ENCODE results near the gene COTL1.

The COTL1 gene, protein sequence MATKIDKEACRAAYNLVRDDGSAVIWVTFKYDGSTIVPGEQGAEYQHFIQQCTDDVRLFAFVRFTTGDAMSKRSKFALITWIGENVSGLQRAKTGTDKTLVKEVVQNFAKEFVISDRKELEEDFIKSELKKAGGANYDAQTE

DNA sequence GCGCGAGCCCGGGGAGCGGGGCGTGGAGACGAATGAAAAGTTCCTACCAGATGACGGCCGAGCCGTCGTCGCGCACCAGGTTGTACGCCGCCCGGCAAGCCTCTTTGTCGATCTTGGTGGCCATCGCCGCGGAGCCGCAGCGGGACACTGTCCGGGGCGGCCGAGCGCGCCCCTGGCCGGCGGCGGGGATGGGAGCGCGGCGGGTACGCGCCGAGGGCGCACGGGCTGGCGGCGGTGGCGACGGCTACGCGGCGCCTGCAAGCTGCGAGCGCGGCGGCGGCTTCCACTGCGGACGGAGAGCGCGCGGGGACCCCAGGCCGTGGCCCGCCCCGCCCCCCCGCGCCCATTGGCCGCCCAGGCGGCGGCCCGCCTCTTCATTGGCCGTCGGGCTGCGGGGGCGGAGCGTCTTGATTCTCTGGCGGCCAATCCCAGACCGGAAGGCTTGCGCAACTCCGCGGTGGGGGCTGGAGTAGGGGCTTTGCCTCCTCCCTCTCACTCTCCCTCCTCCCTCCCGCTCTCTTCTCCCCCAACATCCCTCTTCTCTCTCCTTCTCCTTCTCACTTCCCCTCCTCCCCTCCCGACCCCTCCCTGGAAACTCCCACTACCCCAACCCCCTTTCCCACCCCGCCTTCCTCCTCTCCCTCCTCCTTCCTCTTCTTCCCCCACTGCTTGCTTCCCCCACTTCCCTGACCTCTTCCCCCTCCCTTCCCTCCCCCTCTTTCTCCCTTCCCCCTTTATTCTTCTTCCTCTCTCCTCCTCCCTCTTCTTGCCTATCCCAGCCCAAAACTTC lies at the start of gene COTL1:
Gene COTL1, minus strand, starts transcription at position 288 of the 790 bp plus-strand sequence. Its CDS starts 164 bp downstream, at position 124.
- peaks cover 19% of the 10 kb centered on the region; the same call in 1 of the 2 replicates for H3K36me3 ChIP-seq (ENCODE audit: control insufficient read depth, insufficient read depth, low read length)
- H3K27me3 ChIP-seq (ENCODE audit: control insufficient read depth, insufficient read depth, low read length), result peaks cover 9% of the 10 kb centered on the region
- H3K9me3 ChIP-seq (ENCODE audit: control insufficient read depth, insufficient read depth, low read depth, low read length), result no peaks in the 10 kb centered on the region
- H3K27ac ChIP-seq (ENCODE audit: low read depth, low read length), result peak within 1 kb of the TSS; percentile 80
- peak within 1 kb of the TSS; percentile 79 for H3K9ac ChIP-seq (ENCODE audit: low read length)
- H3K4me1 ChIP-seq (ENCODE audit: control insufficient read depth, insufficient read depth, low read length), result peaks cover 40% of the 10 kb centered on the region
- peak within 1 kb of the TSS; percentile 90 for H3K4me3 ChIP-seq (ENCODE audit: low read depth, low read length)

DNA sequence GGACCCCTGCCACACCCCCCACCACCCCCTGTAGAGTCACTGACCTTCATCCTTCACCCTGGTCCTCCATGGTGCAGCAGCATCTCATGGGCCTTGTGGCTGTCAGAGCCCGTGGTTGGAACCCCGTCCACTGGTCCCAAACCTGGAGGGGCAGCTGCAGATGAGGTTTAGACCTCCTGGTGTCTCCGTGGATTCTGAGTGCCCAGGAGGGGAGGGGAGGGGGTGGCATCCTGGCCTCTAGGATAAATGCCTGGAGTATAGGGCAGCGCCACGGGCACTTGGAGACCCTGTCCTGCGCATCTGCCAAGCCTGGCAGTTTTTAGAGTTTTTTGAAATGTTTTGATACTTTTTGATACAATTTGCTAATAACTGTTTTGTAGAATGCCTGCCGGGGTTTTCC lies 48.0 kb upstream of the COTL1 start:
- H3K36me3 ChIP-seq (ENCODE audit: control insufficient read depth, insufficient read depth, low read length), result peaks cover 26% of the 10 kb centered on the region
- H3K27ac ChIP-seq (ENCODE audit: low read depth, low read length), result no peak overlapping the region
- no peaks in the 10 kb centered on the region for H3K9me3 ChIP-seq (ENCODE audit: control insufficient read depth, insufficient read depth, low read depth, low read length)
- H3K4me3 ChIP-seq (ENCODE audit: low read depth, low read length), result no peak overlapping the region
- H3K9ac ChIP-seq (ENCODE audit: low read length), result no peak overlapping the region
- peaks cover 23% of the 10 kb centered on the region for H3K4me1 ChIP-seq (ENCODE audit: control insufficient read depth, insufficient read depth, low read length)
- no peaks in the 10 kb centered on the region for H3K27me3 ChIP-seq (ENCODE audit: control insufficient read depth, insufficient read depth, low read length)

DNA sequence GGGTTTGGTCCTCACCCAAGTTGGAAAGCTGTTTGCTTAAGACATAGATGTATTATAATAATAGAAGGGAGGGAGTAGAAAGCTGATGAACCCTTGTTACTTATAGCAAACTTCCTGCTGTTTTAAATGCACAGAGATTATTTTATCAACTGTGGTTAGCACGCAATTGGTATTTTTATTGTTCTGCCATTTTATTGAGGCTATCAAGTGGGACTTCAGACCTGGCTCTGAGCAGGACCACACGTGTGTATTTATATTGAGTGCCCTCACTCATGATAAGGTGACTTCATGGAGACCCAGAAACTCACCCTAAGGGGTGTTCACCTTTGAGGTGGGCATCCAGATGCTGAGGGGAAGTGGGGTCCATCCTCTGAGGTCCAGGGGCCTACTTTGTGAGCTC lies 47.5 kb upstream of the COTL1 start:
- Histone ChIP-seq H3K9ac (ENCODE audit: low read length) (no peak overlapping the region), H3K4me1 (ENCODE audit: control insufficient read depth, insufficient read depth, low read length) (peaks cover 23% of the 10 kb centered on the region), H3K27ac (ENCODE audit: low read depth, low read length) (no peak overlapping the region), H3K36me3 (ENCODE audit: control insufficient read depth, insufficient read depth, low read length) (peaks cover 30% of the 10 kb centered on the region), H3K9me3 (ENCODE audit: control insufficient read depth, insufficient read depth, low read depth, low read length) (no peaks in the 10 kb centered on the region), H3K27me3 (ENCODE audit: control insufficient read depth, insufficient read depth, low read length) (no peaks in the 10 kb centered on the region), H3K4me3 (ENCODE audit: low read depth, low read length) (no peak overlapping the region)

DNA sequence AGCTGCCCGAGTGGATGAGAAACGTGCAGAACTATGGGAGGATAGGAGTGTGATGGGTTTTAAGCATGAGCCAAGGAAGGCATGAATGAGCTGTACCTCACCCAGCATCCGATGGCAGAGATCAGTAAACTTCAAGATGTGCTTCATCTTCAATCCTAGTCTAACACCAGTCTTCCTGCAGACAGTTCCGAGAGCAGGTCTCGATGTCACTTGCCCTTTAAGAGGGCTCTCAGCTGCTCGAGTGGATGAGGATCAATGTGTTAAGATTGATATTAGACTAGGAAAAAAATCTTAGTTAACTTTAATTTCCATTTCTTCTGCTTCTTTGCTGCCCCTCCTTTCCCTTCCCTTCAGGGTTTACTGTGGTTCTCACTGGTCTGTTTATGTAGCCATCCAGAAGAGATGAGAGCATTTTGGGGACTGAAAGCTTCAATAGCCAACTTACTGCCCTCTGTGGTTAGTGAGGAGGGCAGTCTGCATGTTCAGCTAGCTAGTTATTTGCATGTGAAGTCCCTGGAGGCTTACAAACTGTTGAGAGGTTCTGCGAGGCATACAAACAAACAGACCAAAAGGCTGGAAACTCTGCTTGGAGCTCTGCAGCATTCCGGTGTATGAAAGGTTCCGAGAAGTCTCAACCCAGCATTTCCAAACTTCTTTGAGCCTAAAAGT lies 45.7 kb upstream of the COTL1 start:
- Histone ChIP-seq H3K9me3 (ENCODE audit: control insufficient read depth, insufficient read depth, low read depth, low read length) (no peaks in the 10 kb centered on the region), H3K4me1 (ENCODE audit: control insufficient read depth, insufficient read depth, low read length) (peaks cover 21% of the 10 kb centered on the region), H3K4me3 (ENCODE audit: low read depth, low read length) (no peak overlapping the region), H3K9ac (ENCODE audit: low read length) (no peak overlapping the region), H3K27ac (ENCODE audit: low read depth, low read length) (no peak overlapping the region), H3K36me3 (ENCODE audit: control insufficient read depth, insufficient read depth, low read length) (peaks cover 45% of the 10 kb centered on the region), H3K27me3 (ENCODE audit: control insufficient read depth, insufficient read depth, low read length) (no peaks in the 10 kb centered on the region)

DNA sequence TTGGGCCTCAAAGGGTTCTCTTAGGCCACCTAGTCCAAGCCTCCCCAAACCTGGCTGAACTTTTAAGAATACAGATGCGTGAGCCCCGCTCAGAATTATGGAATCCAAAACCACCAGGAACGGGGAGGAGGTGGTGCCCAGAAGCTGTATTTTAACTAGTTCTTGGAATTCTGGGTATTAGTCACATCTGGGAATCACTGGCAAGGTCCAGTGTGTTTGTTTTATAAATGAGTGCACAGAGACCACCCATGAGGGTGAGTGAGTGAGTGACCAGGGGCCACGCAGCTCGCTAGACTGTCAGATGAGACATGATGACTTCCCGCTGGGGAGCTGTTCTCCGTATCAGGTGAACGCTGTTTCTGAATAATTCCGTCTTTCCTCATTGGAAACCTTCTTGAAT lies 44.6 kb upstream of the COTL1 start:
- no peak overlapping the region for H3K4me3 ChIP-seq (ENCODE audit: low read depth, low read length)
- no peaks in the 10 kb centered on the region for H3K27me3 ChIP-seq (ENCODE audit: control insufficient read depth, insufficient read depth, low read length)
- H3K9me3 ChIP-seq (ENCODE audit: control insufficient read depth, insufficient read depth, low read depth, low read length), result no peaks in the 10 kb centered on the region
- H3K27ac ChIP-seq (ENCODE audit: low read depth, low read length), result no peak overlapping the region
- H3K36me3 ChIP-seq (ENCODE audit: control insufficient read depth, insufficient read depth, low read length), result peaks cover 56% of the 10 kb centered on the region
- no peak overlapping the region for H3K9ac ChIP-seq (ENCODE audit: low read length)
- peaks cover 11% of the 10 kb centered on the region for H3K4me1 ChIP-seq (ENCODE audit: control insufficient read depth, insufficient read depth, low read length)

DNA sequence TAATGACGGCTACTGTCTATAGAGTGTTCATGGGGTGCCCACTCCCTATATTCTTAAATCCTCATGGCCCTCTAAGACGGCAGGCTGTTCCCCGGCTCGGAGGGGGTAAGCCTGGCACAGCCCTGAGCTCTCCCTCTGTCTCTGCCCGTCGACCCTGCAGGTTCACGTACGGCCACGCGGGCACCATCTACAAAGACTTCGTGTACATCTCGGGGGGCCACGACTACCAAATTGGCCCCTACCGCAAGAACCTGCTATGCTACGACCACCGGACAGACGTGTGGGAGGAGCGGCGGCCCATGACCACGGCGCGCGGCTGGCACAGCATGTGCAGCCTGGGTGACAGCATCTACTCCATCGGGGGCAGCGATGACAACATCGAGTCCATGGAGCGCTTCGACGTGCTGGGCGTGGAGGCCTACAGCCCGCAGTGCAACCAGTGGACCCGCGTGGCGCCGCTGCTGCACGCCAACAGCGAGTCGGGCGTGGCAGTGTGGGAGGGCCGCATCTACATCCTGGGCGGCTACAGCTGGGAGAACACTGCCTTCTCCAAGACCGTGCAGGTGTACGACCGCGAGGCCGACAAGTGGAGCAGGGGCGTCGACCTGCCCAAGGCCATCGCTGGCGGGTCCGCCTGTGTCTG lies 43.7 kb upstream of the COTL1 start:
- H3K27me3 ChIP-seq (ENCODE audit: control insufficient read depth, insufficient read depth, low read length), result no peaks in the 10 kb centered on the region
- H3K9me3 ChIP-seq (ENCODE audit: control insufficient read depth, insufficient read depth, low read depth, low read length), result no peaks in the 10 kb centered on the region
- no peak overlapping the region for H3K9ac ChIP-seq (ENCODE audit: low read length)
- 0 out of 2 replicates have a peak, but pooled peaks cover 5% of the 10 kb centered on the region for H3K4me1 ChIP-seq (ENCODE audit: control insufficient read depth, insufficient read depth, low read length)
- no peak overlapping the region for H3K4me3 ChIP-seq (ENCODE audit: low read depth, low read length)
- H3K36me3 ChIP-seq (ENCODE audit: control insufficient read depth, insufficient read depth, low read length), result peaks cover 65% of the 10 kb centered on the region
- no peak overlapping the region for H3K27ac ChIP-seq (ENCODE audit: low read depth, low read length)

DNA sequence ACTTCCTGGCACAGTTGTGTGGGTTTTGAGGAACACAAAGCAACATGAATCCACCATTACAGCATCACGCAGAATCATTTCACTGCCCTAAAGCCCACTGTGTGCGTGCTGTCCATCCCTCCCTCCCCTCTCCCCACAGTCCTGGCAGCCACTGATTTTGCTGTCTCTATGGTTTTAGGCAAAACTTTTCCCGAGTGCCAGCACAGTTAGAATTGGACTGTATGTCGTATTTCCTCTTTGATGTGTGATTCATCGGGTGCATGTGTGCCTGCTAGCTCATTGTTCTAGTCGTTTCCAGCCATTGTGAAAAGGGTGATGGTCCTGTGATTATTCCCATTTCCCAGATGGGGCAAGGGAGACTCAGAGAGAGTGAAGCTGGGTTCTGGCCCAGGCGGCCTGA lies 43.1 kb upstream of the COTL1 start:
- H3K27ac ChIP-seq (ENCODE audit: low read depth, low read length), result no peak overlapping the region
- no peaks in the 10 kb centered on the region for H3K27me3 ChIP-seq (ENCODE audit: control insufficient read depth, insufficient read depth, low read length)
- no peaks in the 10 kb centered on the region for H3K9me3 ChIP-seq (ENCODE audit: control insufficient read depth, insufficient read depth, low read depth, low read length)
- 0 out of 2 replicates have a peak, but pooled peaks cover 5% of the 10 kb centered on the region for H3K4me1 ChIP-seq (ENCODE audit: control insufficient read depth, insufficient read depth, low read length)
- H3K36me3 ChIP-seq (ENCODE audit: control insufficient read depth, insufficient read depth, low read length), result peaks cover 66% of the 10 kb centered on the region
- H3K4me3 ChIP-seq (ENCODE audit: low read depth, low read length), result no peak overlapping the region
- H3K9ac ChIP-seq (ENCODE audit: low read length), result no peak overlapping the region

DNA sequence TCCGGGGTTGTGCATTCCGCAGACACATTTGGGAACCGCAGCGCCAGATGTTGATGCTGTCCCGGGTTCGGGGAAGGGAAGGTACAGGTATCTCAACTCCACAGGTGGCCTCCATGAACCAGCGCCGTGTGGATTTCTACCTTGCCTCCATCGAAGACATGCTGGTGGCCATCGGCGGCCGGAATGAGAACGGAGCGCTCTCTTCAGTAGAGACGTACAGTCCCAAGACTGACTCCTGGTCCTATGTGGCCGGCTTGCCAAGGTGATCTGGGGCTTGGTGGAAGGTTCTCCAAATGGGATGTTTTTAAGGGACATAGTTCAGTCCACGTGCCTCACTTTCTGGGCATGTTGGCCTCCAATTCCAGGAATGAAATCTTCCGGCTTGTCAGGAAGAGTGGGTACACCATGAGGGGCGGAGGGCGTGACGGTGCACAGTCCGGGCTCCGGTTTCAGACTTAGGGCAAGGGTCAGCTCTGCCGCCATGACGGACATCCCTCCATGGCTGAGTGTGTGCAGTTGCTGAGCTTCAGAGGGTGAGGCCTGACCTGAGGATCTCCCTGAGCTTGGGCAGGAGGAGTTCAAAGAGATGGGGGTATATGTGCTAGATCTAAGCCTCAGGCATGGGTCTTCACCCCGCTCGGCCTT lies 41.9 kb upstream of the COTL1 start:
- Histone ChIP-seq H3K9ac (ENCODE audit: low read length) (no peak overlapping the region), H3K9me3 (ENCODE audit: control insufficient read depth, insufficient read depth, low read depth, low read length) (no peaks in the 10 kb centered on the region), H3K27ac (ENCODE audit: low read depth, low read length) (no peak overlapping the region), H3K4me1 (ENCODE audit: control insufficient read depth, insufficient read depth, low read length) (0 out of 2 replicates have a peak, but pooled peaks cover 5% of the 10 kb centered on the region), H3K4me3 (ENCODE audit: low read depth, low read length) (no peak overlapping the region), H3K36me3 (ENCODE audit: control insufficient read depth, insufficient read depth, low read length) (peaks cover 66% of the 10 kb centered on the region), H3K27me3 (ENCODE audit: control insufficient read depth, insufficient read depth, low read length) (no peaks in the 10 kb centered on the region)

DNA sequence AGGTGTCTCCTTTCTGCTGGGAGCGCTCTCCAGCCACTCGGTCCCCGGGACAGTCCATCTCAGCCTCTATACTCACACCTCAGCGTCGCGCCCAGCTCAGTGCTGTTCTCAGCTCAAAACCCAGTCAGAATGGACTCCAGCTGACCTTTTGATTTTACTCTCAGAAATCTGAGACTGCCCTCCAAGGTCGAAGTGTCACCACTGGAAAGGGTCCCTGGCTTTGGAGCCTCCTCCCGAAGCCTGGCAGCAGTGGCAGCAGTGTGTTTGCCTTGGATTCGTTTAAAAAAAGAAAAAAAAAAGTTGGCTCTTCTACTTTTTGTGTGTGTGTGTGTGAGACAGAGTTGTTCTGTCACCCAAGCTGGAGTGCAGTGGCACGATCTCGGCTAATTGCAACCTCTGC lies 40.8 kb upstream of the COTL1 start:
- Histone ChIP-seq H3K4me3 (ENCODE audit: low read depth, low read length) (no peak overlapping the region), H3K4me1 (ENCODE audit: control insufficient read depth, insufficient read depth, low read length) (0 out of 2 replicates have a peak, but pooled peaks cover 4% of the 10 kb centered on the region), H3K9ac (ENCODE audit: low read length) (no peak overlapping the region), H3K9me3 (ENCODE audit: control insufficient read depth, insufficient read depth, low read depth, low read length) (no peaks in the 10 kb centered on the region), H3K36me3 (ENCODE audit: control insufficient read depth, insufficient read depth, low read length) (peaks cover 65% of the 10 kb centered on the region), H3K27me3 (ENCODE audit: control insufficient read depth, insufficient read depth, low read length) (no peaks in the 10 kb centered on the region), H3K27ac (ENCODE audit: low read depth, low read length) (no peak overlapping the region)

DNA sequence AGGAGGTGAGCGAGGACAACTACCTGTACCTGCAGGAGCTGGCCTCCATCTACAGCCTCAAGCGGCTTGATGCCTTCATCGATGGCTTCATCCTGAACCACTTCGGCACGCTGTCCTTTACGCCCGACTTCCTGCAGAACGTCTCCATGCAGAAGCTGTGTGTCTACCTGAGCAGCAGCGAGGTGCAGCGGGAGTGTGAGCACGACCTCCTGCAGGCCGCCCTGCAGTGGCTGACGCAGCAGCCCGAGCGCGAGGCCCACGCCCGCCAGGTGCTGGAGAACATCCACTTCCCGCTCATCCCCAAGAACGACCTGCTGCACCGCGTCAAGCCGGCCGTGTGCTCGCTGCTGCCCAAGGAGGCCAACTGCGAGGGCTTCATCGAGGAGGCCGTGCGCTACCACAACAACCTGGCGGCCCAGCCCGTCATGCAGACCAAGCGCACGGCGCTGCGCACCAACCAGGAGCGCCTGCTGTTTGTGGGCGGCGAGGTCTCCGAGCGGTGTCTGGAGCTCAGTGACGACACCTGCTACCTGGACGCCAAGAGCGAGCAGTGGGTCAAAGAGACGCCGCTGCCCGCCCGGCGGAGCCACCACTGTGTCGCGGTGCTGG lies 39.5 kb upstream of the COTL1 start:
- Histone ChIP-seq H3K9ac (ENCODE audit: low read length) (no peak overlapping the region), H3K4me1 (ENCODE audit: control insufficient read depth, insufficient read depth, low read length) (no peaks in the 10 kb centered on the region), H3K9me3 (ENCODE audit: control insufficient read depth, insufficient read depth, low read depth, low read length) (no peaks in the 10 kb centered on the region), H3K27ac (ENCODE audit: low read depth, low read length) (no peak overlapping the region), H3K4me3 (ENCODE audit: low read depth, low read length) (no peak overlapping the region), H3K27me3 (ENCODE audit: control insufficient read depth, insufficient read depth, low read length) (no peaks in the 10 kb centered on the region), H3K36me3 (ENCODE audit: control insufficient read depth, insufficient read depth, low read length) (peaks cover 62% of the 10 kb centered on the region)
